GM23338 (cell line): ENCODE measurements around the gene MAMLD1. TPM values are rescaled to one million over a fixed set of nuclear protein-coding genes. Genes with fewer than 3 reads are reported as not detected.

ENCODE experiments used
- ATAC-seq: fragments of 200-7000 bp; cut with Tn5 transposase; 3 replicates; pipeline ENCODE4 v1.9.1; 2020
- DNase-seq: peaks from one replicate; pipeline ENCODE4 v3.0.0-alpha.2; 2015; ENCODE audit warnings: low spot score
- H2AFZ ChIP-seq: fragments of 200-600 bp; sonication (generic); 2 replicates; pipeline ENCODE4 v1.8.0; 2016; ENCODE audit warnings: antibody characterized with exemption, mild to moderate bottlenecking, moderate library complexity
- H3F3A ChIP-seq: fragments of 200-600 bp; sonication (generic); replicated peaks from 2 replicates; pipeline ENCODE4 v1.8.0; 2017; ENCODE audit warnings: antibody characterized with exemption, mixed run types, low read depth
- H3K27ac ChIP-seq: fragments of 200-600 bp; sonication (generic); 2 replicates; pipeline ENCODE4 v1.6.1; 2016; ENCODE audit warnings: low read depth
- H3K27me3 ChIP-seq: fragments of 200-600 bp; sonication (generic); 2 replicates; pipeline ENCODE4 v1.8.0; 2016; ENCODE audit warnings: mild to moderate bottlenecking, mixed run types, moderate library complexity; ENCODE audit not compliant: insufficient read depth
- H3K36me3 ChIP-seq: fragments of 200-600 bp; sonication (generic); 2 replicates; pipeline ENCODE4 v1.8.0; 2016; ENCODE audit warnings: mild to moderate bottlenecking; ENCODE audit not compliant: insufficient read depth
- H3K4me1 ChIP-seq: fragments of 200-600 bp; sonication (generic); 2 replicates; pipeline ENCODE4 v1.8.0; 2016; ENCODE audit warnings: mild to moderate bottlenecking, moderate library complexity; ENCODE audit not compliant: insufficient read depth
- H3K4me2 ChIP-seq: fragments of 200-600 bp; sonication (generic); 2 replicates; pipeline ENCODE4 v1.7.1; 2017; ENCODE audit warnings: mixed run types
- H3K4me3 ChIP-seq: fragments of 200-600 bp; sonication (generic); 2 replicates; pipeline ENCODE4 v1.6.1; 2016; ENCODE audit warnings: mixed run types
- H3K79me2 ChIP-seq: fragments of 200-600 bp; sonication (generic); replicated peaks from 2 replicates; pipeline ENCODE4 v1.8.0; 2017; ENCODE audit warnings: mild to moderate bottlenecking; ENCODE audit not compliant: insufficient read depth
- H3K9me2 ChIP-seq: fragments of 200-600 bp; sonication (generic); 2 replicates; pipeline ENCODE4 v1.8.0; 2017; ENCODE audit not compliant: insufficient read depth
- H4K20me1 ChIP-seq: fragments of 200-600 bp; sonication (generic); replicated peaks from 2 replicates; pipeline ENCODE4 v1.8.0; 2017; ENCODE audit warnings: mild to moderate bottlenecking; ENCODE audit not compliant: insufficient read depth
- H3K27ac Mint-ChIP-seq: 2 replicates; pipeline ENCODE4 v1.8.0; 2020; ENCODE audit warnings: inconsistent platforms, mild to moderate bottlenecking, moderate library complexity, mixed read lengths
- H3K27me3 Mint-ChIP-seq: 3 replicates; pipeline ENCODE4 v1.8.0; 2022; ENCODE audit warnings: low read depth, mild to moderate bottlenecking, moderate library complexity, mixed read lengths, inconsistent platforms; ENCODE audit not compliant: insufficient read depth, poor library complexity
- H3K36me3 Mint-ChIP-seq: 3 replicates; pipeline ENCODE4 v1.8.0; 2021; ENCODE audit warnings: low read depth, mild to moderate bottlenecking, inconsistent platforms, moderate library complexity, mixed read lengths
- H3K4me1 Mint-ChIP-seq: 3 replicates; pipeline ENCODE4 v1.8.0; 2020; ENCODE audit warnings: mild to moderate bottlenecking, inconsistent platforms, mixed read lengths
- H3K4me3 Mint-ChIP-seq: 3 replicates; pipeline ENCODE4 v1.8.0; 2021; ENCODE audit warnings: moderate library complexity, mild to moderate bottlenecking, inconsistent platforms, mixed read lengths
- H3K9me3 Mint-ChIP-seq: 3 replicates; pipeline ENCODE4 v1.8.0; 2020; ENCODE audit warnings: moderate library complexity, mild to moderate bottlenecking, inconsistent platforms, mixed read lengths
- CREB1 ChIP-seq: fragments of 250-450 bp; sonication (Bioruptor Pico); IDR thresholded peaks from 2 replicates; pipeline ENCODE4 v1.5.0; 2020; ENCODE audit warnings: low read depth, mild to moderate bottlenecking, moderate library complexity
- CTCF ChIP-seq, 2 experiments: fragments of 200-600 bp in 1 of 2; sonication (generic) in 1 of 2; conservative IDR thresholded peaks; 2 replicates each; pipeline versions ENCODE4 v1.5.1 to v1.6.1; 2016 to 2017; ENCODE audit warnings: antibody characterized with exemption in 2 of 2, low read depth in 2 of 2, mild to moderate bottlenecking in 2 of 2, moderate library complexity in 1 of 2
- ETS1 ChIP-seq: IDR thresholded peaks from 2 replicates; pipeline ENCODE4 v1.6.1; 2016; ENCODE audit warnings: antibody characterized with exemption
- EZH2 ChIP-seq: fragments of 200-600 bp; sonication (generic); IDR thresholded peaks from one replicate; pipeline ENCODE4 v1.8.0; 2017; ENCODE audit warnings: antibody characterized with exemption, mild to moderate bottlenecking, low read depth; ENCODE audit not compliant: unreplicated experiment
- EZH2phosphoT487 ChIP-seq: fragments of 200-600 bp; sonication (generic); IDR thresholded peaks from one replicate; pipeline ENCODE4 v1.8.1; 2018; ENCODE audit warnings: antibody characterized with exemption; ENCODE audit not compliant: unreplicated experiment
- JUNB ChIP-seq: IDR thresholded peaks from one replicate; pipeline ENCODE4 v1.6.1; 2016; ENCODE audit warnings: antibody characterized with exemption; ENCODE audit not compliant: unreplicated experiment
- NANOG ChIP-seq: IDR thresholded peaks from 2 replicates; pipeline ENCODE4 v1.6.1; 2016; ENCODE audit warnings: antibody characterized with exemption, borderline replicate concordance
- POLR2AphosphoS5 ChIP-seq: IDR thresholded peaks from 2 replicates; pipeline ENCODE4 v1.6.1; 2016; ENCODE audit warnings: antibody characterized with exemption, low read depth
- REST ChIP-seq: IDR thresholded peaks from one replicate; pipeline ENCODE4 v1.6.1; 2018; ENCODE audit warnings: antibody characterized with exemption; ENCODE audit not compliant: unreplicated experiment
- STAT1 ChIP-seq: IDR thresholded peaks from one replicate; pipeline ENCODE4 v1.6.1; 2016; ENCODE audit warnings: antibody characterized with exemption; ENCODE audit not compliant: unreplicated experiment
- ZNF114 ChIP-seq: fragments of 250-450 bp; sonication (Bioruptor Pico); IDR thresholded peaks from 2 replicates; pipeline ENCODE4 v1.5.0; 2020; ENCODE audit warnings: mild to moderate bottlenecking, moderate library complexity
- ZNF331 ChIP-seq: fragments of 250-450 bp; sonication (Bioruptor Pico); IDR thresholded peaks from 2 replicates; pipeline ENCODE4 v1.5.0; 2020; ENCODE audit warnings: low read depth, mild to moderate bottlenecking, moderate library complexity
- ZNF462 ChIP-seq: fragments of 250-450 bp; sonication (Bioruptor Pico); IDR thresholded peaks from 2 replicates; pipeline ENCODE4 v1.5.0; 2020; ENCODE audit warnings: mild to moderate bottlenecking, moderate library complexity
- polyA plus RNA-seq: library from polyadenylated mRNA; unstranded; fragments of >200 nt; fragmentation: Nextera tagmentation; extraction: Ambion mirVana; gene quantifications from 2 replicates; pipeline ENCODE4 v1.2.1, GENCODE V29; 2016
- total RNA-seq: library from RNA; depleted of rRNA; stranded (reverse); fragments of >200 nt; shearing (Covaris generic); gene quantifications from 2 replicates; pipeline ENCODE4 v1.2.3, GENCODE V29; 2014

Gene MAMLD1
- total and polyA plus RNA-seq, 2 experiments from 2014 or later: 0.13 to 0.21 TPM

GRCh38 chrX:150483356-150483985 is 120.4 kb downstream of the MAMLD1 start:
- no peak overlapping the region for H3K4me2 ChIP-seq
- H3K36me3 ChIP-seq: no peaks in the 10 kb centered on the region
- peaks cover 1% of the 10 kb centered on the region for H3K27me3 Mint-ChIP-seq
- H3K9me3 Mint-ChIP-seq: no peaks in the 10 kb centered on the region
- H3K27ac ChIP-seq: no peak overlapping the region
- H3K36me3 Mint-ChIP-seq: no peaks in the 10 kb centered on the region
- no peak overlapping the region for H2AFZ ChIP-seq
- no peak overlapping the region for H3K4me3 ChIP-seq
- no peaks in the 10 kb centered on the region for H4K20me1 ChIP-seq
- no peak overlapping the region for H3K27ac Mint-ChIP-seq
- no peaks in the 10 kb centered on the region for H3K27me3 ChIP-seq
- DNase-seq (no peak), ATAC-seq (no peak)
- no peaks in the 10 kb centered on the region for H3K4me1 Mint-ChIP-seq
- H3F3A ChIP-seq: no peaks in the 10 kb centered on the region
- no peak overlapping the region for H3K4me3 Mint-ChIP-seq
- no peaks in the 10 kb centered on the region for H3K79me2 ChIP-seq
- no peaks in the 10 kb centered on the region for H3K9me2 ChIP-seq
- TF ChIP-seq ZNF462 (no peak), POLR2AphosphoS5 (no peak), REST (no peak), CREB1 (CRISPR knock-in tag) (no peak), ZNF114 (no peak), ETS1 (no peak), EZH2 (no peak), CTCF (conservative IDR thresholded peaks at IDR 0.05; ENCODE audit: low read depth in 2 of 2) (no peak), JUNB (no peak), ZNF331 (CRISPR knock-in tag) (no peak), EZH2phosphoT487 (no peak), STAT1 (no peak), NANOG (no peak)
- H3K4me1 ChIP-seq: no peaks in the 10 kb centered on the region
